ENCODE results near the gene UGT1A6.

UGT1A6 gene

GRCh38 chr2:233802132-233802815 is 109.6 kb downstream of the UGT1A6 start:
- no peak for TF ChIP-seq CTCF (conservative IDR thresholded peaks at IDR 0.05; ENCODE audit: control insufficient read depth, insufficient read depth, low read depth, low read length)
- no peak overlapping the region for H3K4me3 ChIP-seq (ENCODE audit: control insufficient read depth, low read depth, low read length)
- DNase-seq (ENCODE audit: low read depth): no peak

GRCh38 chr2:233803292-233803911 is 110.7 kb downstream of the UGT1A6 start:
- TF ChIP-seq CTCF (conservative IDR thresholded peaks at IDR 0.05; ENCODE audit: control insufficient read depth, insufficient read depth, low read depth, low read length): no peak
- DNase-seq (ENCODE audit: low read depth): no peak
- no peak overlapping the region for H3K4me3 ChIP-seq (ENCODE audit: control insufficient read depth, low read depth, low read length)

- no peak for TF ChIP-seq CTCF (conservative IDR thresholded peaks at IDR 0.05; ENCODE audit: control insufficient read depth, insufficient read depth, low read depth, low read length)
- no peak for DNase-seq (ENCODE audit: low read depth)
- H3K4me3 ChIP-seq (ENCODE audit: control insufficient read depth, low read depth, low read length): no peak overlapping the region
Measured at GRCh38 chr2:233803994-233804393, 111.3 kb downstream of the UGT1A6 start.

GRCh38 chr2:233807215-233807865 is 114.7 kb downstream of the UGT1A6 start:
- no peak overlapping the region for H3K4me3 ChIP-seq (ENCODE audit: control insufficient read depth, low read depth, low read length)
- no peak for DNase-seq (ENCODE audit: low read depth)
- TF ChIP-seq CTCF (conservative IDR thresholded peaks at IDR 0.05; ENCODE audit: control insufficient read depth, insufficient read depth, low read depth, low read length): peak; percentile 11

- H3K4me3 ChIP-seq (ENCODE audit: control insufficient read depth, low read depth, low read length): no peak overlapping the region
- no peak for DNase-seq (ENCODE audit: low read depth)
- no peak for TF ChIP-seq CTCF (conservative IDR thresholded peaks at IDR 0.05; ENCODE audit: control insufficient read depth, insufficient read depth, low read depth, low read length)
Measured at GRCh38 chr2:233807966-233808935, 115.6 kb downstream of the UGT1A6 start.

GRCh38 chr2:233810385-233810784 is 117.7 kb downstream of the UGT1A6 start:
- no peak overlapping the region for H3K4me3 ChIP-seq (ENCODE audit: control insufficient read depth, low read depth, low read length)
- TF ChIP-seq CTCF (conservative IDR thresholded peaks at IDR 0.05; ENCODE audit: control insufficient read depth, insufficient read depth, low read depth, low read length): no peak
- no peak for DNase-seq (ENCODE audit: low read depth)
